Purkinje cell (primary cell): Measurements from ENCODE around the gene PRXL2A. TPM values are rescaled to one million over a fixed set of nuclear protein-coding genes. Genes with fewer than 3 reads are reported as not detected.

Source experiments
- polyA plus RNA-seq: library from polyadenylated mRNA; unstranded; fragments of >200 nt; fragmentation: Nextera tagmentation; gene quantifications from 2 replicates; pipeline ENCODE4 v1.2.1, GENCODE V29; 2014

Gene PRXL2A, protein sequence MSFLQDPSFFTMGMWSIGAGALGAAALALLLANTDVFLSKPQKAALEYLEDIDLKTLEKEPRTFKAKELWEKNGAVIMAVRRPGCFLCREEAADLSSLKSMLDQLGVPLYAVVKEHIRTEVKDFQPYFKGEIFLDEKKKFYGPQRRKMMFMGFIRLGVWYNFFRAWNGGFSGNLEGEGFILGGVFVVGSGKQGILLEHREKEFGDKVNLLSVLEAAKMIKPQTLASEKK
- polyA plus RNA-seq: 43.4 and 77.3 TPM in 2 replicates

GRCh38 chr10:80408242-80409101 is at the start of gene PRXL2A:
Gene PRXL2A (plus strand): TSS chr10:80408551. CDS start chr10:80420468, 11,917 bp downstream.

DNA sequence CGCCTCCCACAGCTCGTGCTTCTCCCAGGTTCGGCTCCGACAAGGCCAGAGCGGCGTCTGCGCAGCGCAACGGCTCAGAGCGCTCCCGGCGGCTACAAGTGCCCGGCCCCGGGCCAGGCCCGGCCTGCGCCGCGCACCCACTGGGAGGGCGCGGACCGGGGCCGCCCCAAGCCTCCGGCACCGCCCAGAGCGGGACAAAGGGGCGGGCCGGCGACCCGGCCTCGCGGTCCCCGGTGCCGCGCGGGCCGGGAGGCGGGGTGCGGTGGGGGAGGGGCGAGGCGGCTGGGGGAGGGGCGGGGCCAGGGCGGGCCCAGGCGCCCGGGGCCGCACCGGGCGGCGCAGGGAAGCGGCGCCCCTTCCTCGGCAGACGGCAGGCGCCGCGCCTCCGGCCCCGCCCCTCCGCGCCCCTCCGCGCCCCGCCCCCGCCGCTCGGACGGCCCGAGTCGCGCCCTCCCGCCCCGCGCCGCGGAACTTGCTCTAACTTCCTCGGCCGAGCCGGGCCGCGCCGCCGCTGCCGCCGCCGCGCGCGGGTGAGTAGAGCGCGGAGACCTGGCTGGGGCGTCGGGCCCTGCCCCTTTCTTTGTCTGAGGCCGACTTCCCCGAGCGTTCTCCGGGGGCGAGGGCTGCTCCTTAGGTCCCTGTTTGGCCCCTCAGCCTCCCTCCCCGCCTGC is 45.6 kb downstream of the PRXL2A start, which contains the start of gene TSPAN14:
TSS of gene TSPAN14 (plus strand) at position 469 of the 671 bp plus-strand sequence. CDS start 34,924 bp downstream, outside the sequence.

Other genes starting within 250 kb of the PRXL2A start
- 85.2 and 131 TPM in 2 replicates for gene ANXA11, start 203.0 kb upstream of the PRXL2A start, polyA plus RNA-seq
- not detected in 2 replicates for gene MAT1A, start 118.9 kb upstream of the PRXL2A start, polyA plus RNA-seq
- gene DYDC1, start 51.8 kb upstream of the PRXL2A start, polyA plus RNA-seq: not detected in 2 replicates
- gene DYDC2, start 51.8 kb upstream of the PRXL2A start, polyA plus RNA-seq: 0.83 TPM in 1 of 2 replicates, not detected in the other
- 22.3 and 30.3 TPM in 2 replicates for gene TSPAN14, start 45.8 kb downstream of the PRXL2A start, polyA plus RNA-seq
- gene SH2D4B, start 129.4 kb downstream of the PRXL2A start, polyA plus RNA-seq: 0.21 TPM in 1 of 2 replicates, not detected in the other